Measurements from ENCODE around the gene RABEP1.

Gene RABEP1

GRCh38 chr17:5365831-5366230 lies 83.7 kb downstream of the RABEP1 start:
- DNase-seq: no peak

- DNase-seq: no peak
Observed at GRCh38 chr17:5370411-5370810, 88.3 kb downstream of the RABEP1 start.

- DNase-seq: no peak
Observed at GRCh38 chr17:5373112-5373511, 91.0 kb downstream of the RABEP1 start.

- DNase-seq: no peak
Observed at GRCh38 chr17:5378566-5379207, 96.6 kb downstream of the RABEP1 start.

GRCh38 chr17:5379351-5380107 lies 97.4 kb downstream of the RABEP1 start:
- no peak for DNase-seq

- DNase-seq: no peak
Observed at GRCh38 chr17:5380491-5381135, 98.5 kb downstream of the RABEP1 start.

GRCh38 chr17:5381542-5381941 lies 99.5 kb downstream of the RABEP1 start:
- no peak for DNase-seq

GRCh38 chr17:5391678-5392077 lies 109.6 kb downstream of the RABEP1 start:
- DNase-seq: no peak

- no peak for DNase-seq
Observed at GRCh38 chr17:5396612-5397011, 114.5 kb downstream of the RABEP1 start.

GRCh38 chr17:5399767-5400166 lies 117.7 kb downstream of the RABEP1 start:
- DNase-seq: no peak

- no peak for DNase-seq
Observed at GRCh38 chr17:5405400-5405799, 123.3 kb downstream of the RABEP1 start.

- DNase-seq: no peak
Observed at GRCh38 chr17:5408186-5408585, 126.1 kb downstream of the RABEP1 start.

GRCh38 chr17:5410594-5411272 lies 128.6 kb downstream of the RABEP1 start:
- no peak for DNase-seq

GRCh38 chr17:5413682-5414081 lies 131.6 kb downstream of the RABEP1 start:
- DNase-seq: no peak

GRCh38 chr17:5416901-5417300 lies 134.8 kb downstream of the RABEP1 start:
- no peak for DNase-seq

GRCh38 chr17:5418858-5419355 lies 136.8 kb downstream of the RABEP1 start:
- peak; percentile 73 for DNase-seq

- peak; percentile 97 for DNase-seq
Observed at GRCh38 chr17:5419356-5419958, 137.4 kb downstream of the RABEP1 start, which contains the start of gene NUP88. Gene NUP88 (minus strand): TSS chr17:5419662. CDS start chr17:5419650, 12 bp downstream.

- DNase-seq: peak; percentile 89
Observed at GRCh38 chr17:5419959-5420653, 138.0 kb downstream of the RABEP1 start, which contains the start of gene RPAIN. Gene RPAIN (plus strand): TSS chr17:5420182. CDS start chr17:5420211, 29 bp downstream.

GRCh38 chr17:5422505-5422904 lies 140.4 kb downstream of the RABEP1 start:
- no peak for DNase-seq

- no peak for DNase-seq
Observed at GRCh38 chr17:5424909-5425308, 142.8 kb downstream of the RABEP1 start.

GRCh38 chr17:5425826-5426225 lies 143.7 kb downstream of the RABEP1 start:
- no peak for DNase-seq

Measured in activated naive CD4-positive, alpha-beta T cell treated with Interleukin-2 at 50 U/mL for 16 hours (primary cell).